ENCODE measurements around the gene RBM25.

The RBM25 gene

DNA sequence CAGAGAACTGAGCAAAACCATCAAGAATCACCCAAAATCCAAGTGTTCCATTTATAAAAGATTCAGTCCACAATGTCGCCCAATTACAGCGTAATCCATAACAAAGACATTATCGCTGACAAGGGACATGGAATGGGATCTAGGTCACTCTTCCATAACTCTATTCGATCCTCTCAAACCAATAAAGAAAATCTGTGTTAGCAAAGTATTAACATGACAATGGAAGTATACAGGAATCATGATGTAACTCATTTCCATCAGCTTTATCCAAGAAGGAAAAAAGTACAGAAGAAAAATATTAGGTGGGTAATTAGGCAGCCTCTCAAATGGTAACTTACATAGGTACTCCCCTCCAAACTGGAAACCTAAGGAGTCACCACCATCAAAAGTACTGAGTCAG, 36.3 kb upstream of the RBM25 start (continued):
- TF ChIP-seq, protein P1, sequence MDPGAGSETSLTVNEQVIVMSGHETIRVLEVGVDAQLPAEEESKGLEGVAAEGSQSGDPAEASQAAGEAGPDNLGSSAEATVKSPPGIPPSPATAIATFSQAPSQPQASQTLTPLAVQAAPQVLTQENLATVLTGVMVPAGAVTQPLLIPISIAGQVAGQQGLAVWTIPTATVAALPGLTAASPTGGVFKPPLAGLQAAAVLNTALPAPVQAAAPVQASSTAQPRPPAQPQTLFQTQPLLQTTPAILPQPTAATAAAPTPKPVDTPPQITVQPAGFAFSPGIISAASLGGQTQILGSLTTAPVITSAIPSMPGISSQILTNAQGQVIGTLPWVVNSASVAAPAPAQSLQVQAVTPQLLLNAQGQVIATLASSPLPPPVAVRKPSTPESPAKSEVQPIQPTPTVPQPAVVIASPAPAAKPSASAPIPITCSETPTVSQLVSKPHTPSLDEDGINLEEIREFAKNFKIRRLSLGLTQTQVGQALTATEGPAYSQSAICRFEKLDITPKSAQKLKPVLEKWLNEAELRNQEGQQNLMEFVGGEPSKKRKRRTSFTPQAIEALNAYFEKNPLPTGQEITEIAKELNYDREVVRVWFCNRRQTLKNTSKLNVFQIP (CRISPR knock-in tag; IDR thresholded peaks at IDR 0.05; ENCODE audit: borderline replicate concordance, low read depth): no peak
- TF ChIP-seq TCF4 (CRISPR knock-in tag; IDR thresholded peaks at IDR 0.05; ENCODE audit: borderline replicate concordance): no peak
- no peak for TF ChIP-seq ESRRG (CRISPR knock-in tag; IDR thresholded peaks at IDR 0.05)

DNA sequence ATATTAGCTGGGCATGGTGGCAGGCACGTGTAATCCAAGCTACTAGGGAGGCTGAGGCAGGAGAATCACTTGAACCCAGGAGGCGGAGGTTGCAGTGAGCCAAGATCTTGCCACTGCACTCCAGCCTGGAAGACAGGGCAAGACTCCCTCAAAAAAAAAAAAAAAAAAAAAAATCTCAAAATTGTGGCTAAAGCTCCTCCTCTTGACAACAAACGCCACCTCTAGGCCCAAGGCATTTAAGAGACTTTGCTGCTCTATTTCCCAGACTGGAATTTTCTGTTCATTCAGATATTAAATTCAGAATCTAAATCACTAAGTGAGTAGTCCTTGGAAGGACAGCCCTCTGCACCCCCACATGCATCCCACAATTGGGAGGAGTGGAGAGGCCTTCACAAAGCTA, 32.8 kb upstream of the RBM25 start:
- TF ChIP-seq, protein P1 (CRISPR knock-in tag; IDR thresholded peaks at IDR 0.05; ENCODE audit: borderline replicate concordance, low read depth): no peak
- TF ChIP-seq ARNTL (CRISPR knock-in tag; IDR thresholded peaks at IDR 0.05; ENCODE audit: borderline replicate concordance, low read depth) (no peak), RARB (CRISPR knock-in tag; IDR thresholded peaks at IDR 0.05) (no peak), ZFP3 (CRISPR knock-in tag; IDR thresholded peaks at IDR 0.05) (no peak), BACH2 (CRISPR knock-in tag; IDR thresholded peaks at IDR 0.05; ENCODE audit: borderline replicate concordance) (no peak), OSR1 (CRISPR knock-in tag; IDR thresholded peaks at IDR 0.05) (no peak), PPARA (CRISPR knock-in tag; IDR thresholded peaks at IDR 0.05; ENCODE audit: borderline replicate concordance) (no peak)
- TF ChIP-seq, protein P2, sequence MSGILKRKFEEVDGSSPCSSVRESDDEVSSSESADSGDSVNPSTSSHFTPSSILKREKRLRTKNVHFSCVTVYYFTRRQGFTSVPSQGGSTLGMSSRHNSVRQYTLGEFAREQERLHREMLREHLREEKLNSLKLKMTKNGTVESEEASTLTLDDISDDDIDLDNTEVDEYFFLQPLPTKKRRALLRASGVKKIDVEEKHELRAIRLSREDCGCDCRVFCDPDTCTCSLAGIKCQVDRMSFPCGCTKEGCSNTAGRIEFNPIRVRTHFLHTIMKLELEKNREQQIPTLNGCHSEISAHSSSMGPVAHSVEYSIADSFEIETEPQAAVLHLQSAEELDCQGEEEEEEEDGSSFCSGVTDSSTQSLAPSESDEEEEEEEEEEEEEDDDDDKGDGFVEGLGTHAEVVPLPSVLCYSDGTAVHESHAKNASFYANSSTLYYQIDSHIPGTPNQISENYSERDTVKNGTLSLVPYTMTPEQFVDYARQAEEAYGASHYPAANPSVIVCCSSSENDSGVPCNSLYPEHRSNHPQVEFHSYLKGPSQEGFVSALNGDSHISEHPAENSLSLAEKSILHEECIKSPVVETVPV (CRISPR knock-in tag; IDR thresholded peaks at IDR 0.05): no peak
- TF ChIP-seq, protein P3, sequence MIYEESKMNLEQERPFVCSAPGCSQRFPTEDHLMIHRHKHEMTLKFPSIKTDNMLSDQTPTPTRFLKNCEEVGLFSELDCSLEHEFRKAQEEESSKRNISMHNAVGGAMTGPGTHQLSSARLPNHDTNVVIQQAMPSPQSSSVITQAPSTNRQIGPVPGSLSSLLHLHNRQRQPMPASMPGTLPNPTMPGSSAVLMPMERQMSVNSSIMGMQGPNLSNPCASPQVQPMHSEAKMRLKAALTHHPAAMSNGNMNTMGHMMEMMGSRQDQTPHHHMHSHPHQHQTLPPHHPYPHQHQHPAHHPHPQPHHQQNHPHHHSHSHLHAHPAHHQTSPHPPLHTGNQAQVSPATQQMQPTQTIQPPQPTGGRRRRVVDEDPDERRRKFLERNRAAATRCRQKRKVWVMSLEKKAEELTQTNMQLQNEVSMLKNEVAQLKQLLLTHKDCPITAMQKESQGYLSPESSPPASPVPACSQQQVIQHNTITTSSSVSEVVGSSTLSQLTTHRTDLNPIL (CRISPR knock-in tag; IDR thresholded peaks at IDR 0.05; ENCODE audit: low read depth): no peak
- TF ChIP-seq, protein P4, sequence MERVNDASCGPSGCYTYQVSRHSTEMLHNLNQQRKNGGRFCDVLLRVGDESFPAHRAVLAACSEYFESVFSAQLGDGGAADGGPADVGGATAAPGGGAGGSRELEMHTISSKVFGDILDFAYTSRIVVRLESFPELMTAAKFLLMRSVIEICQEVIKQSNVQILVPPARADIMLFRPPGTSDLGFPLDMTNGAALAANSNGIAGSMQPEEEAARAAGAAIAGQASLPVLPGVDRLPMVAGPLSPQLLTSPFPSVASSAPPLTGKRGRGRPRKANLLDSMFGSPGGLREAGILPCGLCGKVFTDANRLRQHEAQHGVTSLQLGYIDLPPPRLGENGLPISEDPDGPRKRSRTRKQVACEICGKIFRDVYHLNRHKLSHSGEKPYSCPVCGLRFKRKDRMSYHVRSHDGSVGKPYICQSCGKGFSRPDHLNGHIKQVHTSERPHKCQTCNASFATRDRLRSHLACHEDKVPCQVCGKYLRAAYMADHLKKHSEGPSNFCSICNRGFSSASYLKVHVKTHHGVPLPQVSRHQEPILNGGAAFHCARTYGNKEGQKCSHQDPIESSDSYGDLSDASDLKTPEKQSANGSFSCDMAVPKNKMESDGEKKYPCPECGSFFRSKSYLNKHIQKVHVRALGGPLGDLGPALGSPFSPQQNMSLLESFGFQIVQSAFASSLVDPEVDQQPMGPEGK (CRISPR knock-in tag; IDR thresholded peaks at IDR 0.05; ENCODE audit: borderline replicate concordance): no peak
- ATAC-seq: no peak

DNA sequence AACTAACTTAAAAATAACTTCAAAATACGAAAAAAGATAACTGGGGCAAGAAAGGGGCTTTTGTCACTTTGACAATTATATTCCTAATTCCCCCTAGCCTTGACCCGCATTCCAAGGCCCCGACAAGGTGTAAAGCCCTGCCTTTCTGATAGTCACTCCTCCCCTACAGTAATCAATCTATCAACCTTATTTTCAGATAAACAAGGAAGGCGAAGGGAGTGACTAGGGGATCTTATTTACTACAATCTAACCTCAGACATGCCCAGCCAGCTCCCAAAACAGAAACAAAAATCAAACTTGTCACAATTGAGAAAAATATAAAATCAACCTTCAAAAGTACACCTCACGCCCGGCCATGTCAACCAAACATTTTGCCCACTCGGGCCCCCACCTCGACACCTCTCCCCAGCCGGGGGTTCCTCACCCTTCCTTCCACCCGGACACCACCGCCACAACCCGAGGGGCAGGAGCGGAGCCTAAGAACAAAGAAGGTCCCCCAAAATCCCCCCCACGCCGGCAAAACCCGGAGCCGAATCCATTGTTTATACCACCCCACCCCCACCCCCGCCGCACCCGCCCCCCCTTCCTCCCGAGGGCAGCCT, 32.0 kb upstream of the RBM25 start:
- ATAC-seq: no peak
- TF ChIP-seq, protein P4 (CRISPR knock-in tag; IDR thresholded peaks at IDR 0.05; ENCODE audit: borderline replicate concordance): no peak
- TF ChIP-seq, protein P1 (CRISPR knock-in tag; IDR thresholded peaks at IDR 0.05; ENCODE audit: borderline replicate concordance, low read depth): no peak
- TF ChIP-seq, protein P5, sequence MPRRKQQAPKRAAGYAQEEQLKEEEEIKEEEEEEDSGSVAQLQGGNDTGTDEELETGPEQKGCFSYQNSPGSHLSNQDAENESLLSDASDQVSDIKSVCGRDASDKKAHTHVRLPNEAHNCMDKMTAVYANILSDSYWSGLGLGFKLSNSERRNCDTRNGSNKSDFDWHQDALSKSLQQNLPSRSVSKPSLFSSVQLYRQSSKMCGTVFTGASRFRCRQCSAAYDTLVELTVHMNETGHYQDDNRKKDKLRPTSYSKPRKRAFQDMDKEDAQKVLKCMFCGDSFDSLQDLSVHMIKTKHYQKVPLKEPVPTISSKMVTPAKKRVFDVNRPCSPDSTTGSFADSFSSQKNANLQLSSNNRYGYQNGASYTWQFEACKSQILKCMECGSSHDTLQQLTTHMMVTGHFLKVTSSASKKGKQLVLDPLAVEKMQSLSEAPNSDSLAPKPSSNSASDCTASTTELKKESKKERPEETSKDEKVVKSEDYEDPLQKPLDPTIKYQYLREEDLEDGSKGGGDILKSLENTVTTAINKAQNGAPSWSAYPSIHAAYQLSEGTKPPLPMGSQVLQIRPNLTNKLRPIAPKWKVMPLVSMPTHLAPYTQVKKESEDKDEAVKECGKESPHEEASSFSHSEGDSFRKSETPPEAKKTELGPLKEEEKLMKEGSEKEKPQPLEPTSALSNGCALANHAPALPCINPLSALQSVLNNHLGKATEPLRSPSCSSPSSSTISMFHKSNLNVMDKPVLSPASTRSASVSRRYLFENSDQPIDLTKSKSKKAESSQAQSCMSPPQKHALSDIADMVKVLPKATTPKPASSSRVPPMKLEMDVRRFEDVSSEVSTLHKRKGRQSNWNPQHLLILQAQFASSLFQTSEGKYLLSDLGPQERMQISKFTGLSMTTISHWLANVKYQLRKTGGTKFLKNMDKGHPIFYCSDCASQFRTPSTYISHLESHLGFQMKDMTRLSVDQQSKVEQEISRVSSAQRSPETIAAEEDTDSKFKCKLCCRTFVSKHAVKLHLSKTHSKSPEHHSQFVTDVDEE (CRISPR knock-in tag; IDR thresholded peaks at IDR 0.05): no peak
- no peak for TF ChIP-seq CSDC2 (CRISPR knock-in tag; IDR thresholded peaks at IDR 0.05)
- TF ChIP-seq BACH2 (CRISPR knock-in tag; IDR thresholded peaks at IDR 0.05; ENCODE audit: borderline replicate concordance): no peak
- TF ChIP-seq TOX (CRISPR knock-in tag; IDR thresholded peaks at IDR 0.05; ENCODE audit: borderline replicate concordance): no peak
- no peak for TF ChIP-seq GLIS3 (CRISPR knock-in tag; IDR thresholded peaks at IDR 0.05)
- TF ChIP-seq PPARA (CRISPR knock-in tag; IDR thresholded peaks at IDR 0.05; ENCODE audit: borderline replicate concordance): no peak
- no peak for TF ChIP-seq ARNTL (CRISPR knock-in tag; IDR thresholded peaks at IDR 0.05; ENCODE audit: borderline replicate concordance, low read depth)

Data from SK-N-SH treated with all-trans-retinoic acid at 6 μM for 48 hours (cell line).